Ascending aorta (tissue), 2 donors: Measurements from ENCODE around the gene MAML3. TPM values are rescaled to one million over a fixed set of nuclear protein-coding genes. Genes with fewer than 3 reads are reported as not detected.

ENCODE experiments used
- DNase-seq, 2 donors: peaks; one replicate each; pipeline ENCODE4 v3.0.0-alpha.2; 2019; ENCODE audit warnings: low spot score in 2 of 2
- H3K27ac ChIP-seq, 2 donors: fragments of 200-600 bp; sonication (generic); one replicate each; pipeline ENCODE4 v1.5.1; 2016 to 2017; ENCODE audit warnings: mild to moderate bottlenecking in 1 of 2
- H3K27me3 ChIP-seq: fragments of 200-600 bp; sonication (generic); one replicate; pipeline ENCODE4 v1.5.1; 2017
- H3K36me3 ChIP-seq, 2 donors: fragments of 200-600 bp; sonication (generic); one replicate each; pipeline ENCODE4 v1.5.1; 2016
- H3K4me1 ChIP-seq, 2 donors: fragments of 200-600 bp; sonication (generic); one replicate each; pipeline ENCODE4 v1.5.1; 2016 to 2017; ENCODE audit warnings: mild to moderate bottlenecking in 1 of 2
- H3K4me3 ChIP-seq, 2 donors: fragments of 200-600 bp; sonication (generic); one replicate each; pipeline ENCODE4 v1.5.1; 2016 to 2017; ENCODE audit warnings: mild to moderate bottlenecking in 1 of 2
- H3K9me3 ChIP-seq, 2 donors: fragments of 200-600 bp; sonication (generic); one replicate each; pipeline ENCODE4 v1.5.1; 2016
- CTCF ChIP-seq, 3 experiments: fragments of 200-600 bp in 2 of 3; fragments of 450-650 bp in 1 of 3; sonication (generic) in 2 of 3; IDR thresholded peaks; one replicate each; pipeline ENCODE4 v1.5.1; 2016 to 2019; ENCODE audit warnings: antibody characterized with exemption in 3 of 3, mild to moderate bottlenecking in 1 of 3, moderate library complexity in 1 of 3
- intact Hi-C: fragments of 100-400 bp; cut with DNase I; formaldehyde crosslinking; loops from one replicate; pipeline ENCODE4 v1.15.1; 2023
- total RNA-seq: library from RNA; depleted of rRNA; stranded (reverse); fragments of >200 nt; gene quantifications from one replicate; pipeline ENCODE4 v1.1.0, GENCODE V29; 2016

Gene MAML3
- total RNA-seq, 1 donor from 2014 or later: 4.7 TPM

GRCh38 chr4:139866276-139866962 lies 287.6 kb downstream of the MAML3 start:
- Histone ChIP-seq H3K4me3 (no peak overlapping the region), H3K36me3 (no peaks in the 10 kb centered on the region), H3K4me1 (no peaks in the 10 kb centered on the region), H3K27me3 (no peaks in the 10 kb centered on the region), H3K27ac (no peak overlapping the region), H3K9me3 (no peaks in the 10 kb centered on the region)
- DNase-seq: no peak
- intact Hi-C loops: no loop called here
- TF ChIP-seq CTCF (IDR thresholded peaks at IDR 0.05): no peak

- Histone ChIP-seq H3K36me3 (no peaks in the 10 kb centered on the region), H3K27me3 (no peaks in the 10 kb centered on the region), H3K9me3 (no peaks in the 10 kb centered on the region), H3K4me1 (no peaks in the 10 kb centered on the region), H3K4me3 (no peak overlapping the region), H3K27ac (no peak overlapping the region)
- intact Hi-C loops: no loop called here
- TF ChIP-seq CTCF (IDR thresholded peaks at IDR 0.05): no peak
- no peak for DNase-seq
Measured at GRCh38 chr4:139865537-139865936, 288.4 kb downstream of the MAML3 start.

- H3K27me3 ChIP-seq: no peaks in the 10 kb centered on the region
- DNase-seq: no peak
Measured at GRCh38 chr4:139863531-139863930, 290.5 kb downstream of the MAML3 start.

GRCh38 chr4:139861471-139861870 lies 292.5 kb downstream of the MAML3 start:
- no peaks in the 10 kb centered on the region for H3K36me3 ChIP-seq

More at GRCh38 chr4:139863531-139863930, 290.5 kb downstream of the MAML3 start:
- no peak overlapping the region for H3K4me3 ChIP-seq
- H3K27ac ChIP-seq: no peak overlapping the region
- H3K9me3 ChIP-seq: no peaks in the 10 kb centered on the region
- no peak for TF ChIP-seq CTCF (IDR thresholded peaks at IDR 0.05)
- intact Hi-C loops: no loop called here
- H3K36me3 ChIP-seq: no peaks in the 10 kb centered on the region
- no peaks in the 10 kb centered on the region for H3K4me1 ChIP-seq

GRCh38 chr4:139860435-139861024 lies 293.5 kb downstream of the MAML3 start:
- no peak for TF ChIP-seq CTCF (IDR thresholded peaks at IDR 0.05)
- no peak overlapping the region for H3K4me3 ChIP-seq
- no peaks in the 10 kb centered on the region for H3K9me3 ChIP-seq
- intact Hi-C loops: no loop called here
- H3K4me1 ChIP-seq: no peaks in the 10 kb centered on the region
- H3K27ac ChIP-seq: no peak overlapping the region
- no peaks in the 10 kb centered on the region for H3K36me3 ChIP-seq
- DNase-seq: no peak
- no peaks in the 10 kb centered on the region for H3K27me3 ChIP-seq

More at GRCh38 chr4:139861471-139861870, 292.5 kb downstream of the MAML3 start:
- intact Hi-C loops: no loop called here
- Histone ChIP-seq H3K27ac (no peak overlapping the region), H3K4me3 (no peak overlapping the region), H3K27me3 (no peaks in the 10 kb centered on the region), H3K4me1 (no peaks in the 10 kb centered on the region), H3K9me3 (no peaks in the 10 kb centered on the region)
- TF ChIP-seq CTCF (IDR thresholded peaks at IDR 0.05): no peak
- DNase-seq: no peak
